GM19035 (cell line): ENCODE measurements around the gene SLC30A7.
"Not testable (repeated sequence)": the region's sequence is repeated elsewhere in the genome, so short reads cannot be mapped to it uniquely, and the experiment has no call there.

Experiments used
- ATAC-seq: cut with Tn5 transposase; IDR thresholded peaks from one replicate; pipeline ENCODE4 v1.9.1; 2021; ENCODE audit not compliant: unreplicated experiment

Gene SLC30A7, protein sequence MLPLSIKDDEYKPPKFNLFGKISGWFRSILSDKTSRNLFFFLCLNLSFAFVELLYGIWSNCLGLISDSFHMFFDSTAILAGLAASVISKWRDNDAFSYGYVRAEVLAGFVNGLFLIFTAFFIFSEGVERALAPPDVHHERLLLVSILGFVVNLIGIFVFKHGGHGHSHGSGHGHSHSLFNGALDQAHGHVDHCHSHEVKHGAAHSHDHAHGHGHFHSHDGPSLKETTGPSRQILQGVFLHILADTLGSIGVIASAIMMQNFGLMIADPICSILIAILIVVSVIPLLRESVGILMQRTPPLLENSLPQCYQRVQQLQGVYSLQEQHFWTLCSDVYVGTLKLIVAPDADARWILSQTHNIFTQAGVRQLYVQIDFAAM

DNA sequence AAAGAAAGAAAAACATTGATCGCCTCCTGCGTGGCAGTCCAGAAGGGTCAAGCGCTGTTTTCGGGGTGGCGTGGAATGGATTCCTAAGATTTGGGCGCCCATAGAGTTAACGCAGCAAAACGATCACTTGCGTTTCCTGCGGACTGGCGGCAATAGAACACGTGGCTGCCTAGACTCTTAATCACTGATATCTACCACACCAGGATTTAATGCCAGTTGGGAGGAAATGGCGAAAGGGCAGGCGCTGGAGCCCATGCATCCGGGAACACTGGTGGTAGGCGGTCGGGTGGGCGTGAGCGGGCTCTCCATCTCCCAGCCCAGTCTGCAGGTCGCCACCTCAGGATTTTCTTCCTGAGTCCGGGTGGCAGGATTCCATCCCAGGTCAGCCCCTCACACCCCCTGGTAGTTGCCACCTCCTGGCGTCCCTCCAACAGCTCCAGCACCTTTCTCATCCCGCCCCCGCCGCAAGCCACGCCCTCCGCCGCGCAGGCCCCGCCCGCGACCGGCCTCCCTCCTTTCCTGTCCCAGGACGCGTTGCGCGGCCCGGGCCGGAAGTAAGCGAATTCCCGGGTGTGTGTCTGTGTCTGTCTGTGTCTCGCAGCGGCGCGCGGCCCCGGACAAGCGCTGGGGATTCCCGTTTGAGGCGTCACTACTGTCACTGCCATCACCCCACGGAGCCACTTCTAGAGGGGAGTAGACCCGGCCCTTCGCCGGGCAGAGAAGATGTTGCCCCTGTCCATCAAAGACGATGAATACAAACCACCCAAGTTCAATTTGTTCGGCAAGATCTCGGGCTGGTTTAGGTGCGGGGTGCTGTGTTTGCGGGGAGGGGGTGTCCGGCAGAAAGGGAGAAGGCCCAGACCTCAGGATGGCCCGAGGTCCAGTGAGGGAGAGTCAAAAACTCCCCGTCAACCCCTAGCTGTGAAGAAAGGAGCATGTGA, at the start of gene SLC30A7:
Gene SLC30A7, plus strand, starts transcription at position 551 of the 941 bp plus-strand sequence. Its CDS starts 173 bp downstream, at position 724.
- ATAC-seq, result peak; percentile 74

DNA sequence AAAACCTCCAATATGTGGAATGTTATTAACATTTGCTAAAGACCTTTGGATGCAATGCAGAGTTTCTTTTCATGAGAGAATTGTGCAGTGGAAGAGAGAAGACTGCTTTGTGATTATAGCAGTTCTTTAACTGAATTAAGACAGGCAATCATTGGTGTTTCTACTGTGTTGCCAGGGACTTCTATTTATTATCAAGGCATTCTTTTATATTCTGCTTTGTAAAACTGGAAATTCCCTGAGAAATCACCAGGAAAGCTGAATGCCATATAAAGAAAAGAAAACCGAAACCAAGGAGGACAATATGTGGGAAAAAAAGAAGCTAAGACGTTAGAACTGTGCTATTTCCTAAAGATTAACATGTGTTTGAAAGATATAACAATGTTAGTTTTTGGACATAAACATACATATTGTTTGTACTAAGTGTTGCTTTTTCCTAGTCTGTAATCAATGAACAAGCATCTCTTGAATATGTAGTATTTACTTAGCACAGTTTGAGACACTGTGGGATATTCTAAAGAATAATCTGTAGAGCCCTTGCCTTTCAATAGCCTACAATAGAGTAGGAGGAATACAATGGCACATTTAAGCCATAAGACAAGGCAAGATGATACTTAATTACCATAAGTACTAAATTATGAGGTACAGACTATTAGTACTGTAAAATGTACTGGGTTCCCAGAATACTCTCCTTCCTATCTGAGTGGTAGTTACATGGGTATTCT, 48.4 kb upstream of the SLC30A7 start:
- no peak for ATAC-seq

DNA sequence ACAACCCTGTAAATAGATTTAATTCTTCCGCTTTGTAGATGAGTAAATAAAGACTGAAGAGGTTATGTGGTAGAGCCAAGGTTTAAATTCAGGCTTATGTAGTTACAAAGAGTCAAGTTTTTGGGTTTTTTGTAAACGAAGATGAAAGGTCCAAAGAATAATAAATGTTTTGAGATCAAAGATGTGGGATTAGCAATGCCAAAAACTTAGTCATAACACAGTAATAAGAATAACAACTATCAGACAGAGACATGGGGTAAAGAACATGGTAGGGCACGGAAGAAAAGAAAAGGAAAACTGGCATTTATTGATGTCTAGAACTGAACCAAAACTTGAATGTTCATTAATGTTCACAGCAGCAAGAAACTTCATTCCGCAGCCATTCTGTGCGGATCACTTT, 44.2 kb upstream of the SLC30A7 start:
- no peak for ATAC-seq

DNA sequence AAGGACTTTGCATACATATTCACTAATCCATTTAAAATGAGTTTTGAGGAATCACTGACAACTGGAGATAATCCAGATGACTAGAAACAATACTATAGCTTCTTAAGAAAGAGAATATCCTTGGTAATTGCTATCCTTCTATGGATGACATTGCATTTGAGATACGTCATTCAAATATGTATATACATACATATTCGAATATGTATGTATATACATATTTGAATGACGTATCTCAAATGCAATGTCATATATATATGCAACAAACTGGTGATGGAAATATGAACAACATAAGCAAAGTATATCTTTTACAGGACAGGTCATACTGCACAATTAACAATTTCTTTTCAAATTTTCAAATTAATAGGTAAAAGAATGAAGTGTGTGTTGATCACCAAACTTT, 42.9 kb upstream of the SLC30A7 start:
- no peak for ATAC-seq

DNA sequence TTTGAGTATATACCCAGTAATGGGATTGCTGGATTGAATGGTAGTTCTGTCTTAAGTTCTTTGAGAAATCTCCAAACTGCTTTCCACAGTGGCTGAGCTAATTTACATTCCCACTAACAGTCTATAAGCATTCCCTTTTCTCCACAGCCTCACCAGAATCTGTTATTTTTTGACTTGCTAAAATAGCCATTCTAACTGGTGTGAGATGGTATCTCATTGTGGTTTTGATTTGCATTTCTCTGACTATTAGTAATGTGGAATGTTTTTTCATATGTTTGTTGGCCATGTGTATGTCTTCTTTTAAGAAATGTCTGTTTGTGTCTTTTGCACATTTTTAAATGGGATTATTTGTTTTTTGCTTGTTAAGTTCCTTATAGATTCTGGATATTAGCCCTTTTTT, 40.8 kb upstream of the SLC30A7 start:
- ATAC-seq, result not testable (repeated sequence)

DNA sequence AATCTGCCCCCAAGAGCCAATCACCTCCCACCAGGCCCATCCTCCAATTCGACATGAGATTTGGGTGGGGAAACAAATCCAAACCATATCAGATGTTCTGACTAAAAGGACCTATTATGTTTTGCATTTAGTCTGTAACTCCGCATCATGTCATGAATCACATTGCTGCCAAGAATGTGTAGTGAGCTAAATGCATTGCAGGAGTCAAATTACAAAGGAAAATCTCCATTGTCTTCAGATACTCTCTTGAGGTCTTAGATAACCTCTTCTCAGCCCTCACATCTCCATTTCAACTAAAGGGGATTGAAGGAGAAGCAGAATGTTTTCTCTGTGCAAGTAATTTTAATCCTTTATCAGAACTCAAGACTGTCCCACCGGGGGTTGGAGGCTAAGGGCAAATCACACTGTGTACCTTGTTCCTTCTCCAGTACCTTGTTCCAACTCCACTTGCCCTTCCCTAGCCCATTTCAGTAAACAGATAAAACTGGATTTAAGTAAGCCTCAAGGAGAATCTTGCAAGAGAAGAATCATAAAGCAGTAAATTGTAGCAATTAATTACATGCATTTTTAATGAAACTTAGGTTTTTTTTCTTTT, 35.4 kb upstream of the SLC30A7 start:
- ATAC-seq, result no peak

DNA sequence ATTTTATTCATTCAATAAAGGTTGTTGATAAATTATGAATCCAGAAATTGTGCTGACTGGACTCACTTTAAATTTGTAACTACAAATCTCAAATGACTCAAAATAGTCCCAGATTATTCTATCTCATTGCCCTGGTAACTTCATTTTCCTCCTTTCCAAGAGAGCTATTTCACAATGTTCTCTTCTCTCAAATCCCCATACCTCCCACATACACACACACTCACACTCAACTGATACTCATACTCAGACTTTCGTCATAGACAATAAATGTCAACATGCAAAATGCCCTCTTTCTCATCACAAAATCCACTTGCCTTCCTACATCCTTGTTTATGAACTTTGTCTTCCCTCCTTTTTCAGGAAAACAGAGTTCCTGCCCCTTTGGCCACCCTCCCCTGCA, 34.5 kb upstream of the SLC30A7 start:
- ATAC-seq, result no peak

DNA sequence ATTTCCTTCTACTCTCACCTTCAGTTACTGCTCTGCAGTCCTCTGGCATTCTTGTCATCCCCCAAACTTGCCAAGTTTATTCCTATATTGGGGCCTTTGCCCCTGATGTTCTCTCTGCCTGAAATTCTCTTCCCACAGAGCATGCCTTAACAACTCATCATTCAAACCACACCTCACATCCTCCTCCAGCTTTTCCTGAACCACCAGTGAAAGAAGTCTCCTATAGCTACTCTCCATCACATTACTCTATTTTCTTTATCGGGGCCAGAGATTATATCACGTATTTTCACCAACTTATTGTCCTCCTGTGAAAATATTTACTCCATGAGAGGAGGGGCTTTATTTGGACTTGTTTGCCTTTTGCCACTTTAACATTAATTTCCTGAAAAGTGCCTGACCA, 33.3 kb upstream of the SLC30A7 start:
- ATAC-seq, result no peak

DNA sequence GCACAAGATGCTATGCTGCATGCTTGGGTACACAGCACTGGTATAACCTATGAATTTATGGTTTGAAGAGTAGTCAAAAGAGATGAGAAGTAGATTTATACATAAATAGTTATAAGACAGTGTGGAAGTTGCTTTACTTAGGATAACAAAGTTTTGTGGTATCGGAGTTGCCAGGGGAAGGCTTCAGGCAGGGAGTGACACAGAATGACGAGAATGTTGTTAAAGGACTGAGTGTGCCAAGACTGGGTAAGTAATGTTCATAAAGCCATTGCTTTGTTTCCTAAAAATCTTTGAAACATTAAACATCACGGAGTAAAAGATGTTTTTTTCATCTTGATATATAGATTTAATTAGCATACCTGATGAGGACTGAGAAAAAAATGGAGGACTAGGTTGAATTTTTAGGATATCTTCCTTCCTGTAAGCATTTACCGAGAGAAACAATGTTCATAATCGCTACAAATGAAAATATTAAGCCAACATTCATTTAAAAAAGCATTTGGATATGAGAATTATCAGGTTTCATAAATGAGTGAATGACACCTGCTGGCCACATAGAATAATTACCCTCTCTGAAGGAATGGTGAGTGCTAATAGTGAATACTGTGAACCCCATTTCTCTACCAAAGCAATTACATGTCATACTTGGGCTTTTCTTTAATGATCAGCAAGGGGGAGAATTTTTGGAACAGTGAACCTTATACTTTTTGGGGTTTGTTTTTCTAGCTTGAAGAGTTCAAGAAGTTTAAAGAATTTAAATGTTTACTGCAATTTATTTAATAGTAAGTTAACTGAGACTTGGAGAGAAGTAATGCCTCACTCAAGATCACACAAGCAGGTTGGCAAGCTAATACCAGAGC, 29.6 kb upstream of the SLC30A7 start:
- ATAC-seq, result peak; percentile 66

DNA sequence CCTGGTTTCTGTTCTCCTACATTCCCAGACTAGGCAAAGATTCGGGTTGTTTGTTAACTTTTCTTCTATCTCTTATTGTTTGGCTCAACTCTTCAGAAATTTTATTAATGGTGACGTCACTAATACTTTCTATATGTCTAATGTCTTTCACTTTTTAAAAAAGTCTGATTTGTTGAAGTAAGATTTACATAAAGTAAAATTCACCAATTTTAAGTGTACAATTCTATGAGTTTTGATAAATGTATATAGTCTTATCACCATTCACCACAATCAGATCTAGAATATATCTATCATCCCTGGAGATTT, 29.0 kb upstream of the SLC30A7 start:
- no peak for ATAC-seq

DNA sequence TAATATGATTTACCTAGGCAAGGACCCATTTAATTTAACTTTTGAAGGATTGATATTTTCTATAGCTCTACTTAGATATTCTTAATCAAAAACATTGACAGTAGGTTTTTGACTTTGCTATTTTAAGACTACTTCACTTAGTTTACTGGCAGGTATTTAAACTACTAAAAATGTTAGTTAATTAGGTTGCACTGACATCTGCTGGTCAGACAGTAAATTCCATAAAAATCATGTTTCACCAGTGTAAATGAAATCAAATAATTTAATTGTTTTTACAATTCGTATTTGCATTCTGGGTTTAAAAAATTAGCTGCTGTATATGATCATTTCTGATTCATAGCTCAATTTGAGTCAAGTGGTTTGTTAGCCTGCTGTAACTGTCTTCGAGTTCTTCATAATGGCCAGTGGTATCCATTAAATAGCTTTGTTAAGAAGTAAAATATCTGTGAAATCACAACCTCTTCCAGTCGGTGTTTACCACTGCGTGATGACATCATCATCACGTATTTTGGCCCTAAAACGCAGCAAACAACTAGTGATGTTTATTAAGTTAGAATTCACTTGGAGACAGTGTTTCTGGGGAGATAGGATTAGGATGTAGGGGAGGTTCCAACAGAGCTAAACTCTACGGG, 27.4 kb upstream of the SLC30A7 start:
- ATAC-seq, result no peak

DNA sequence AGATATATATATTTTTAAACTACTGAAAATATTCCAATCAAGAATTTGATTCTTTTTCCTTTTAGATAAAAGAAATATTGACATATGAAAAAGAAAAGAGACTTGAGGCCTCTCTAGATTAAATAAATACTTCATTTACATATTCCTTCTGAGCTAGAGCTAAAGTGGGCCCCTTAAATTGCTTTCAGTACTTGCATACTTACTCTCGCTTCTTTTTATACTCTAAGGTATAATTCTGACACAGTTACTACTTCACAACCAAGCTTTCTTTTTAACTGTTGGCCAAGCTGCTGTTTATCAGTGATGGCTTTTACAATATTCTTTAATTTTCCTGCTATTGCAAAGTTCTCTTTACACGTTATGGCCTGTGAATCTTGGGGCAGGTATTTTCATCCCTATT, 25.9 kb upstream of the SLC30A7 start:
- ATAC-seq, result no peak

DNA sequence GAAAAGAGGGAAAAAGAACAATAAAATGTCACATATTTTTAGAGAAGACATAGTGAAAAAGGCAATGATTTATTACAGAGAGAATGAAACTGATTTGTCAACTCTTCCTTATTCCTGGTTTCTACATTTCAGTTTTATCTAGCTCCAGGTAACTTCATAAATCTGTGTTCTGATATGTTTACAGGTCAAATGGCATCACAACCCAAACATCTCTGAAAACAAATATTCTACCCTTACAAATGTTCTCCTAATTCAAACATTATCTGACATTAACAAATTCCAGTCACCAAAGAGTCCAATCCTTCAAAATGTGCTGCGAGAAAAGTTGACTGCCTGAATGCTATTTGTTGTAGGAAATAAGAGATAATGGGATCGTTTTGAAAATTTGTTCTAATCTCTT, 21.5 kb upstream of the SLC30A7 start:
- no peak for ATAC-seq

DNA sequence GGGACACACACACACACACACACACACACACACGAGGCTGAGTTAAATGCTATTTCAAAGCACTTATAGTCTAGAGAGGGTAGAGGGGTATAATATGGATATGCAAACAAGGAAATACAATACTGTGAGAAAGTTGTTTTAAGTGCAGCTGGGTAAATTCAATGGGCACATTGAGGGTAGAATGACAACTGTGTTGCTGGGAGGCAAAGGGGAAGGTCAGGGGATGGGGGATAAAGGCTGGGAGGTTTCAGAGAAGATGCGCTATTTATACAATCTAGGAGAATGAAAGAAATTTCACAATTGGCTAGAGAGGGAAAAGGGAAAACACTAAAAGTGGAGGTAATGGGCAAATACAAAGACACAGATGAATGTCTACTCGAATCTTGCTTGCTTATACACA, 20.7 kb upstream of the SLC30A7 start:
- ATAC-seq, result no peak

DNA sequence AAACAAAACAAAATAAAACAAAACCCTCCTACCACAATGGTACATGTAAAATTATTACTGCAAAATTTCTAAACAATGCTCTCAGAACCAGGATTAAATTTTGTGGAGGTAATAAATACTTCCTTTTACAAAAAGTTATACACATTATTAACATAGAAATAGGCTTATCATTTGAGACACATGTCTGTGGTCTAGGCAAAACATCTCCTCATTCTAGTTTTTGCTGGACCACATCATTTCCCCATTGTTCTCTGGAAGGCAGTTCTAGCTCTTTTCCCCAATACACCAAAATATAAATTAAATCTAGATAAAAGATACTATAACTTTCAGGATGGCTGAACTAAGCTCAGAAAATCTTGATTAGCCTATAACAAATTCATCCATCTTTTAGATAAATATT, 19.6 kb upstream of the SLC30A7 start:
- ATAC-seq, result no peak

DNA sequence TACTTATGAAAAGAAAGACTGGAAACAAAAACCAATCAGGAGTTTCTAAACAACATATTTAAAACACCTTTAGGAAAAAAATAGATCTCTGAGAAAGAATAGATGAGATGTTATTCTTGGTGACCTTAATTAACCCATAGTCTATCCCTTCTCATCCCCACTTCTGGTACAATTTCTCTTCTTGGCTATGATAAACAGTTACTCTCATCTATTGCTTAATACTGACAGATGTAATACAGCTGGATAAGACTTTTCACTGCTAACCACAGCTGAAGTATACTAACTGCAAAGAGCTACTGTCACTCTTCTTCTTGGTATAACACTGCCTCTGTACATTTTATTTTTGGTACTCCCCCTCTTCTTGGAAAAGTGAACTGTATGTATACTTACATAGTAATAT, 16.5 kb upstream of the SLC30A7 start:
- no peak for ATAC-seq

DNA sequence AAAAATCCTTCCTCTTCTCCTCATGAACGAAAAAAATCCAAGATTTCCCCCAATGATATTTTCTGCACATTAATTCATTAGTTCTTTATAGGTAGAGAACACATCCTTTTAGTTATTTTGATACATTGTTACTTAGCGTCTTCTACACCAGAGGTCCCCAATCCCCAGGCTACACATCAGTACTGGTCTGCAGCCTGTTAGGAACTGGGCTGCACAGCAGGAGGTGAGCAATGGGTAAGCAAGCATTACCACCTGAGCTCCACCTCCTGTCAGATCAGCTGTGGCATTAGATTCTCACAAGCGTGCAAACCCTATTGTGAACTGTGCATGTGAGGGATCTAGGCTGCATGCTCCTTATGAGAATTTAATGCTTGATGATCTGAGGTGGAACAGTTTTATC, 14.2 kb upstream of the SLC30A7 start:
- ATAC-seq, result no peak

DNA sequence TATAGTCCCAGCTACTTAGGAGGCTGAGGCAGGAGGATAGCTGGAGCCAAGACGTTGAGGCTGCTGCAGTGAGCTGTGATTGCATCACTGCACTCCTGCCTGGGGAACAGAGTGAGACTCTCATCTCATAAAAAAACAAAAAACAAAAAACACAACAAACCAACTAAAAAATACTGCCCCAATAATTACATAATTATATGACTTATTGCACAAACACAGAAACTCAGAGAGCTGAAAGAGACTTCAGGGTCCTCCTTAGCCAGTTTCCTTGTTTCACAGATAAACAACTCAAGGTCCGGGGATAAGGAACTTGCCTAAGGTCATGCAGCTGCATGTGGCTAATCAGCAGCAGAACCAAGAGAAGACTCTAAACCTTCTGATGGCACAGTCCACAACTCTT, 13.2 kb upstream of the SLC30A7 start:
- ATAC-seq, result no peak

DNA sequence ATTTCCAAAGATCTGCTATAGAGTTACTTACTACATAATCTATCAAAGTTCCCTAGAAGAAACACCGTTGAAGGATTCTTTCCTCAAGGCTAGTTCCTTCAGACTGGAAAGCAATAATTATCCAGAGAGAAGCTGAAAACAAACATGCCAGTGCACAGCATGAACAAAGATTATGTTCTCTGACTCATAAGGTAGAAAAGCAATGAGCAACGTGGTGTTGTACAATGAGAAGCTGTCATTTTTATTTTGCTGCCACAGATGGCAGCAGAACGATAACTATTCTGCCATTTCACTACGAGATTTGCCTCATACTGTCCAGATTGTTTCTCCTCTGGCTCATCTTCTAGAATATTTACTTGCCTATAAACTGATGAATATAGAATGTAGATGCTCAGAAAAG, 11.9 kb upstream of the SLC30A7 start:
- no peak for ATAC-seq

DNA sequence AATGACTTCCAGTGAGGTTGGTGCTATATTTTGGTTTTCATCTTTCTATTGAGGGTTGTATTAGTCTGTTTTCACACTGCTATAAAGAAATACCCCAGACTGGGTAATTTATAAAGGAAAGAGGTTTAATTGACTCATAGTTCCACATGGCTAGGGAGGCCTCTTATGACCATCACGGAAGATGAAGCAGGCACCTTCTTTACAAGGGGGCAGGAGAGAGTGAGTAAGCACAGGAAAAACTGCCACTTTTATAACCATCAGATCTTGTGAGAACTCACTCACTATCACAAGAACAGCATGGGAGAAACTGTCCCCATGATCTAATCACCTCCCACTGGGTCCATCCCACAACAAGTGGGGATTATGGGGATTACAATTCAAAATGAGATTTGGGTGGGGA, 6.9 kb upstream of the SLC30A7 start:
- not testable (repeated sequence) for ATAC-seq
